GM12878 (cell line): ENCODE results near the gene PKD1L1. TPM values are rescaled to one million over a fixed set of nuclear protein-coding genes. Genes with fewer than 3 reads are reported as not detected.

ENCODE experiments used
- ATAC-seq: fragments of 200-7000 bp; cut with Tn5 transposase; 3 replicates; pipeline ENCODE4 v1.9.1; 2020; ENCODE audit warnings: mild to moderate bottlenecking, moderate library complexity
- BruUV-seq: library from RNA; stranded (reverse); fragments of 400-500 nt; replicated peaks from 2 replicates; lab custom pipeline; 2021; lab: Mats Ljungman, UMichigan
- CTCF ChIA-PET: fragments of 300-600 bp; sonication (Branson Sonifier 250); formaldehyde crosslinking; extraction: SDS; loops from one replicate; lab custom pipeline; 2021; ENCODE audit warnings: inconsistent platforms; lab: Yijun Ruan, JAX
- POLR2A ChIA-PET: fragments of 350-600 bp; formaldehyde crosslinking; extraction: SDS; loops from one replicate; lab custom pipeline; 2021; ENCODE audit warnings: inconsistent platforms; lab: Charles Lee
- RAD21 ChIA-PET: fragments of 300-600 bp; sonication (Branson Sonifier 250); formaldehyde crosslinking; loops from one replicate; lab custom pipeline; 2023; ENCODE audit warnings: antibody characterized with exemption; ENCODE audit not compliant: unreplicated experiment; lab: Charles Lee
- SMC1A ChIA-PET: fragments of 300-600 bp; sonication (Branson Sonifier 250); formaldehyde crosslinking; loops from one replicate; lab custom pipeline; 2023; ENCODE audit not compliant: unreplicated experiment, uncharacterized antibody; lab: Charles Lee
- DNase-seq: peaks from one replicate; pipeline ENCODE4 v3.0.0-alpha.2; 2011; ENCODE audit warnings: low read depth, low spot score
- FAIRE-seq: peaks from 3 replicates; lab custom pipeline; 2011; peaks lifted over from hg19 to GRCh38; lab: Jason Lieb, UNC
- H2AFZ ChIP-seq: 2 replicates; pipeline ENCODE4 v1.6.0; 2011; ENCODE audit warnings: low read depth, low read length, control low read depth; ENCODE audit not compliant: control insufficient read depth
- H3K27ac ChIP-seq: 2 replicates; pipeline ENCODE4 v1.5.1; 2011; ENCODE audit warnings: control low read depth; ENCODE audit not compliant: control insufficient read depth, insufficient read depth
- H3K27me3 ChIP-seq, 2 experiments: replicated peaks in 1 of 2; 2 replicates each; pipeline versions ENCODE4 v1.6.0 to v1.6.1; 2011; ENCODE audit warnings: low read length in 1 of 2; ENCODE audit not compliant: control insufficient read depth in 2 of 2, insufficient read depth in 2 of 2
- H3K36me3 ChIP-seq, 2 experiments: 2 replicates each; pipeline ENCODE4 v1.5.1; 2011; ENCODE audit warnings: low read length in 1 of 2; ENCODE audit not compliant: control insufficient read depth in 2 of 2, insufficient read depth in 2 of 2
- H3K4me1 ChIP-seq: 2 replicates; pipeline ENCODE4 v1.6.1; 2011; ENCODE audit warnings: mild to moderate bottlenecking, low read length, moderate library complexity, mixed read lengths; ENCODE audit not compliant: control insufficient read depth, insufficient read depth
- H3K4me2 ChIP-seq: 2 replicates; pipeline ENCODE4 v1.6.0; 2011; ENCODE audit warnings: control low read depth; ENCODE audit not compliant: control insufficient read depth, insufficient read depth
- H3K4me3 ChIP-seq: fragments of 200-600 bp; sonication (generic); 2 replicates; pipeline ENCODE4 v1.5.1; 2016
- H3K79me2 ChIP-seq: 2 replicates; pipeline ENCODE4 v1.6.0; 2011; ENCODE audit warnings: low read length; ENCODE audit not compliant: control insufficient read depth, insufficient read depth
- H3K9ac ChIP-seq: 2 replicates; pipeline ENCODE4 v1.8.0; 2011; ENCODE audit warnings: low read length, control low read depth, mixed read lengths; ENCODE audit not compliant: control insufficient read depth, insufficient read depth
- H3K9me3 ChIP-seq: replicated peaks from 3 replicates; pipeline ENCODE4 v1.5.1; 2011; ENCODE audit warnings: mild to moderate bottlenecking, low read length; ENCODE audit not compliant: control insufficient read depth, insufficient read depth
- H4K20me1 ChIP-seq: 2 replicates; pipeline ENCODE4 v1.6.0; 2011; ENCODE audit not compliant: control insufficient read depth, insufficient read depth
- BCL11A ChIP-seq: IDR thresholded peaks from 2 replicates; pipeline ENCODE4 v1.6.1; 2011; ENCODE audit warnings: low read depth, low read length
- CREM ChIP-seq: IDR thresholded peaks from 2 replicates; pipeline ENCODE4 v1.6.1; 2014; ENCODE audit warnings: antibody characterized with exemption, low read depth
- ESRRA ChIP-seq: IDR thresholded peaks from 2 replicates; pipeline ENCODE4 v1.6.1; 2012; ENCODE audit warnings: mild to moderate bottlenecking, low read length, improper control_type of control experiment
- FOXK2 ChIP-seq: fragments of 450-650 bp; IDR thresholded peaks from 2 replicates; pipeline ENCODE4 v1.6.1; 2017; ENCODE audit warnings: mild to moderate bottlenecking, moderate library complexity
- FOXM1 ChIP-seq: IDR thresholded peaks from 2 replicates; pipeline ENCODE4 v1.6.1; 2012; ENCODE audit warnings: low read depth, mild to moderate bottlenecking, inconsistent platforms, low read length, moderate library complexity
- GABPA ChIP-seq: IDR thresholded peaks from 2 replicates; pipeline ENCODE4 v1.6.1; 2014; ENCODE audit warnings: antibody characterized with exemption, low read depth, mild to moderate bottlenecking, inconsistent platforms
- HSF1 ChIP-seq: fragments of 150-350 bp; IDR thresholded peaks from 2 replicates; pipeline ENCODE4 v1.6.1; 2014; ENCODE audit warnings: mild to moderate bottlenecking, low read depth, low read length
- LARP7 ChIP-seq: fragments of 450-650 bp; IDR thresholded peaks from 2 replicates; pipeline ENCODE4 v1.6.1; 2017; ENCODE audit warnings: mild to moderate bottlenecking
- MEF2B ChIP-seq: fragments of 450-650 bp; IDR thresholded peaks from 2 replicates; pipeline ENCODE4 v1.6.1; 2018; ENCODE audit warnings: mild to moderate bottlenecking, moderate library complexity; ENCODE audit not compliant: partially characterized antibody, poor library complexity, severe bottlenecking
- NR2F1 ChIP-seq: fragments of 450-650 bp; conservative IDR thresholded peaks from 2 replicates; pipeline ENCODE4 v1.6.1; 2017; ENCODE audit warnings: mild to moderate bottlenecking
- PML ChIP-seq: IDR thresholded peaks from 2 replicates; pipeline ENCODE4 v1.6.1; 2012; ENCODE audit warnings: low read length, inconsistent platforms
- RAD51 ChIP-seq: fragments of 450-650 bp; IDR thresholded peaks from 2 replicates; pipeline ENCODE4 v1.6.1; 2016; ENCODE audit warnings: moderate library complexity, mild to moderate bottlenecking, inconsistent platforms
- RELA ChIP-seq: fragments of 450-650 bp; IDR thresholded peaks from 2 replicates; pipeline ENCODE4 v1.8.0; 2014; ENCODE audit warnings: borderline replicate concordance; ENCODE audit not compliant: partially characterized antibody
- SP1 ChIP-seq: IDR thresholded peaks from one replicate; pipeline ENCODE4 v1.6.1; 2011; ENCODE audit warnings: low read depth, low read length
- SPI1 ChIP-seq: IDR thresholded peaks from 2 replicates; pipeline ENCODE4 v1.6.1; 2011; ENCODE audit warnings: low read depth, mild to moderate bottlenecking, low read length, moderate library complexity, borderline replicate concordance; ENCODE audit not compliant: insufficient read depth
- STAT1 ChIP-seq: fragments of 450-650 bp; conservative IDR thresholded peaks from 2 replicates; pipeline ENCODE4 v1.6.1; 2014; ENCODE audit warnings: antibody characterized with exemption, mild to moderate bottlenecking
- STAT3 ChIP-seq: IDR thresholded peaks from 2 replicates; pipeline ENCODE4 v1.6.1; 2011; ENCODE audit warnings: low read depth, low read length, improper control_type of control experiment
- SUZ12 ChIP-seq: fragments of 200-600 bp; sonication (generic); IDR thresholded peaks from one replicate; pipeline ENCODE4 v1.6.1; 2018; ENCODE audit warnings: antibody characterized with exemption, mild to moderate bottlenecking; ENCODE audit not compliant: unreplicated experiment
- ZBTB4 ChIP-seq: fragments of 450-650 bp; formaldehyde crosslinking; IDR thresholded peaks from 2 replicates; pipeline ENCODE4 v1.4.0; 2022; ENCODE audit warnings: mild to moderate bottlenecking, moderate library complexity
- ZNF207 ChIP-seq: fragments of 450-650 bp; IDR thresholded peaks from 2 replicates; pipeline ENCODE4 v1.6.1; 2014; ENCODE audit warnings: antibody characterized with exemption, mild to moderate bottlenecking, borderline replicate concordance
- ZNF384 ChIP-seq: IDR thresholded peaks from 2 replicates; pipeline ENCODE4 v1.6.1; 2012; ENCODE audit warnings: low read depth, mild to moderate bottlenecking, low read length, improper control_type of control experiment, borderline replicate concordance
- ZSCAN29 ChIP-seq: fragments of 450-650 bp; IDR thresholded peaks from 2 replicates; pipeline ENCODE4 v1.6.1; 2017; ENCODE audit warnings: mild to moderate bottlenecking, moderate library complexity
- WGBS: methylation state at CpG from one replicate; pipeline ENCODE4 v1.1.6; 2016; ENCODE audit warnings: low lambda C conversion rate; ENCODE audit not compliant: insufficient replicate concordance, insufficient coverage; ENCODE audit errors: missing lambda C conversion rate; 5-methylcytosine and 5-hydroxymethylcytosine counted together
- in situ Hi-C: fragments of 300-500 bp; cut with MboI; formaldehyde crosslinking; loops from 9 replicates; pipeline ENCODE4 v1.14.3; 2018; ENCODE audit warnings: mixed read lengths
- intact Hi-C: fragments of 100-400 bp; cut with micrococcal nuclease; formaldehyde crosslinking; loops from one replicate; pipeline ENCODE4 v1.14.2; 2022; ENCODE audit not compliant: unreplicated experiment
- polyA plus RNA-seq, 11 experiments: library from polyadenylated mRNA; depleted of rRNA in 4 of 11; unstranded in 6 of 11; stranded (reverse) in 5 of 11; fragments of >200 nt; fragmentation: Nextera tagmentation in 4 of 11; fragmentation: Illumina TruSeq in 1 of 11; extraction: Ambion mirVana in 4 of 11; extraction: Trizol in 1 of 11; gene quantifications; 1 replicate in 1 of 11; 2 replicates in 10 of 11; pipeline versions ENCODE4 v1.2.1 to v1.2.3, GENCODE V29; 2011 to 2016; ENCODE audit warnings: inconsistent platforms in 2 of 11, missing spikeins in 2 of 11, low read depth in 1 of 11
- total RNA-seq, 4 experiments: library from RNA; depleted of rRNA in 3 of 4; stranded (reverse); fragments of >200 nt in 3 of 4; fragmentation: Illumina TruSeq in 1 of 4; extraction: Trizol in 1 of 4; gene quantifications; 2 replicates each; pipeline versions ENCODE4 v1.2.1 to v1.2.3, GENCODE V29; 2013 to 2021

The PKD1L1 gene
- total and polyA plus RNA-seq, 10 of the 15 experiments (the other 5 are each of a cell fraction or from before 2014, with no cell fraction given), result under 0.01 to 0.05 (median 0.02) TPM; not detected in 3

GRCh38 chr7:47946581-47947354 is 1.5 kb downstream of the PKD1L1 start:
- no TSS peak for BruUV-seq
- TF ChIP-seq ZBTB4, result no peak
- no peak for TF ChIP-seq MEF2B
- TF ChIP-seq SP1, result no peak
- no peak for TF ChIP-seq FOXK2
- no peak for TF ChIP-seq RAD51
- no peak for TF ChIP-seq GABPA
- TF ChIP-seq NR2F1, result no peak
- TF ChIP-seq ZNF384, result no peak
- TF ChIP-seq STAT1, result no peak
- no peak for TF ChIP-seq HSF1
- no peak for TF ChIP-seq SPI1
- no peak for TF ChIP-seq STAT3
- peak; percentile 40; the same call in 1 of the 2 replicates for TF ChIP-seq CREM
- TF ChIP-seq LARP7, result no peak
- TF ChIP-seq RELA, result no peak
- no peak for TF ChIP-seq PML
- TF ChIP-seq SUZ12, result no peak
- no peak for TF ChIP-seq ZSCAN29
- TF ChIP-seq ESRRA, result no peak
- no peak for TF ChIP-seq ZNF207
- TF ChIP-seq FOXM1, result peak; percentile 81; the same call in 1 of the 2 replicates
- TF ChIP-seq BCL11A, result no peak

More at GRCh38 chr7:47946581-47947354, 1.5 kb downstream of the PKD1L1 start:
- in situ Hi-C loops, result loop anchor here (25.0 kb wide), 1 partner anchor 1816 kb away; the partner anchor contains the start of gene VWC2
- H3K9me3 ChIP-seq, result no peaks in the 10 kb centered on the region
- H4K20me1 ChIP-seq, result no peaks in the 10 kb centered on the region
- H3K36me3 ChIP-seq, result no peaks in the 10 kb centered on the region
- no peak overlapping the region for H3K4me3 ChIP-seq
- H3K9ac ChIP-seq, result no peak overlapping the region
- H3K4me2 ChIP-seq, result no peak overlapping the region
- no peak overlapping the region for H3K27ac ChIP-seq
- no peaks in the 10 kb centered on the region for H3K79me2 ChIP-seq
- no peaks in the 10 kb centered on the region for H3K27me3 ChIP-seq
- ChIA-PET RAD21 (interaction anchor here (4.1 kb wide), 1 partner anchor 163 kb away, joined by 53 read pairs; no protein-coding TSS in a partner anchor), POLR2A (no interaction called here), CTCF (interaction anchor here (2.9 to 4.5 kb wide), 4 partner anchors 23 to 163 kb away, joined by 15 to 68 read pairs (median 36); no protein-coding TSS in a partner anchor), SMC1A (no interaction called here)
- ATAC-seq, result no peak
- intact Hi-C loops, result no loop called here
- 72% methylated on average over 7 of the region's 7 CpGs for WGBS
- H2AFZ ChIP-seq, result no peak overlapping the region
- no peak for DNase-seq
- FAIRE-seq, result no peak
- H3K4me1 ChIP-seq, result no peaks in the 10 kb centered on the region
